UCSD-AML1 (cell line): ENCODE data around the gene IRGC.
"Not testable (repeated sequence)": the region's sequence is repeated elsewhere in the genome, so short reads cannot be mapped to it uniquely, and the experiment has no call there.

Source experiments
- DNase-seq: peaks from one replicate; lab custom pipeline; 2025; ENCODE audit not compliant: unreplicated experiment; lab: John Stamatoyannopoulos, UW

Gene IRGC

DNA sequence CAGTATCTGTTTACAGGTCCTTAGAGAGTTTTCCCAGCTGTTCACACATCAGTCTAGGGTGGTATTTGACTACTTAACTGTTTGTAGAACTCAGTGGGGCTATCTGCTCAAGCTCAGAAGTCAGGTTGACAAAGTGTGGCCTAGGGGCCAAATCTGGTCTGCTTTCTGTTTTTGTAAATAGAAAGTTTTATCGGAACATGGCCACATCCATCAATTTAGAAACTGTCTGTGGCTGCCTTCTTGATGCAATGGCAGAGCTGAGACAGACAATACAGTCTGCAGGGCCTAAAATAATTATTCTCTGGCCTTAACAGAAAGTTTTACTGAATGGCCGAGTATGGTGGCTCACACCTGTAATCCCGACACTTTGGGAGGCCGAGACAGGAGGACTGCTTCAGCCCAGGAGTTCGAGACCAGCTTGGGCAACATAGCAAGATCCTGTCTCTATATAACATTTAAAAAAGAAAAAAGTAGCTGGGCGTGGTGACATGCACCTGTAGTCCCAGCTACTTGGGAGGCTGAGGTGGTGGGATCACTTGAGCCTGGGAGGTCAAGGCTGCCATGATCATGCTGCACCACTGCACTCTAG lies 36.5 kb downstream of the IRGC start:
- DNase-seq, result no peak

GRCh38 chr19:43754253-43754502 lies 38.3 kb downstream of the IRGC start:
- DNase-seq, result no peak

DNA sequence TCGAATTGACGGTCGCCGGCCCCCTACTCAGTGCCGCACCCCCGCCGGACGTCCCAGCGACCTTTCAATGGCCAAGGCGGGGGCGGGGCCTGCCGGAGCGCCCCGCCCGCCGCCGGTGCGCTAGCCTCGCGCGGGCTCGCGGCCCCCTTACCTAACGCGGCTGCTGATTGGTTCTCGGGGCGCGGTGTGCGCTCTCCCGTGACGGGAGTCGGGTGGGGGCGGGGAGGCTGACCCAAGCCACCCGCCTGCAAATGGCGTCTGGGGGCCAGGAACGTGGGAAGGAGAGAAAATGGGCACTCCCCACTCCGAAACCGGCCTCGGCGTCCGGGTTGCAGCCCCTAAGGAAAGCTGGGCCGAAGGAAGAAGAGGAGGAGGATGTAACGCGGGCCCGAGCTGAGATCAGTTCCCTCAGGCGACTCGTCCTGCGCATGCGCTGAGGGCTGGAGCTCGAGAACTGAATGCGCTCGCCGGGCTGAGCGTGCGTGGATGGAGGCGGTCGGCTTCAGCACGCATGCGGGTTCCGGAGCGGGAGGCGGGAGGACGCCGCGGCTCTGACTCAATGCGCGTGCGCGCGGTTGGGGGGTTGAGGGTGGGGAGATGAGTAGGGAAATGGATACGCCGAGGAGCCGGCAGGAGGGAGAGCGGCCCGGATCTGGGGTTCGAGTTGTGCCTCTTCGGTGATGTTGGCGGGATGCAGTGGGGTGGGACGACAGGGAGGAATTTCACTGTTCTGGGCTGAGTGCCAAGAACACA lies 38.8 kb downstream of the IRGC start, which contains the start of gene SMG9:
SMG9 (minus strand) TSS at position 460 of the 753 bp plus-strand sequence. CDS start 4,221 bp downstream, outside the sequence.
- peak; percentile 98 for DNase-seq

- peak; percentile 83 for DNase-seq
Observed at GRCh38 chr19:43755256-43755801, 39.5 kb downstream of the IRGC start.

GRCh38 chr19:43759515-43759914 lies 43.6 kb downstream of the IRGC start:
- no peak for DNase-seq

DNA sequence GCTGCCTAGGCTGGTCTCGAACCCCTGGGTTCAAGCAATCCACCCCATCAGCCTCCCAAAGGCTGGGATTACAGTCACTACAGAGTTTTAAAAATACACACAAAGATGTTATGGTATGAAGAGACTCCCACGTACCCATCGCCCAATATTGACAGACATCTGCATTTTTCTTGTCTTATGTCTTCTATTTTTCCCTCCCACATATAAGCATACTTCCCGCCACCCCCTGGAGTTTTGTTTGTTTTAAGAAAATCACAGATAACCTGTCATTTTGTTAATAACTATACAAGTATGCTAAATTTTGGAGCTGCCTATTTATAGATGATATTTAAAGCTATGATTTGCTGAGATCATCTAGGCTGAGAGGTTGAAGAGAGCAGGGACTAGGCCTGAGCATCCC lies 45.1 kb downstream of the IRGC start:
- no peak for DNase-seq

DNA sequence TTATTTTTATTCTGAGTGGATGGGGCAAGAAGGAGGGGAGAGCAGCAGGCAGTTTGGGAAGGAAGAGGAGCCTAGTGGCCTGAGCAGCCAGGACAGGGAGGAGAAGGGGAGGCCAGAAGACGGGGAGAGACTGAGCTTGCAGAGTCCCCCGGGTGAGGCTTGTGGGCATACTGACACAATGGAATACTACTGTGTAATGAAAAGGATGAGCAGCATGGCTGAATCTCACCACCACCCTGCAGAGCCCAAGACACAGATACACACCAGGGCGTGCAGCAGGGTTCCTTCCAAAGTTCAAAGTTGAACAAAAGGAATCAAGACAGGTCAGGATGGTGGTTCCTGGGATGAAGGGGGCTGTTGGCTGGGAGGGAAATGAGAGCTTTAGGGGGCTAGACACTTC lies 46.9 kb downstream of the IRGC start:
- DNase-seq, result no peak

DNA sequence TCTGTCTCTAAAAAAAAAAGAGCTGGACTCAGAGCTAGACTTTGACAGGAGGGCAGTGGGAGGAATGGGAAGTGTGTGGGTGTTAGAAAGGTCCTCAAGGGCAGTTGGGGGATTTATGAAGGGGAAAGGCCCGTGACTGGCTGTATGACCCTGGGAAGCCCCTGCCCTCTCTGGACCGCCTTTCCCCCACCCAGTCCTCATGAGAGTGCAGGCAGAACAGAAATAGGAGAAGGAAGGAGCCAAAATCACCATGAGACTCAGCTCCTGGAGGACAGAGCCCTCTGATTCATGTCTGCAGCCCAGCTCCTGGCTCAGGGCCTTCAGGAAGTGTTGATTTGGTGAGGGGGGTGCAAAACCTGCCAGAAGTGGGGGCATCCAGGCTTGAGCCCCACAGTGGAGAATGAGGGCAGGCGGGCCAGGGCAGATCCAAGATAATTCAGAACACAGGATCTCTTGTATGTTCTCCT lies 47.6 kb downstream of the IRGC start:
- no peak for DNase-seq

- DNase-seq, result not testable (repeated sequence)
Observed at GRCh38 chr19:43764684-43765083, 48.8 kb downstream of the IRGC start.

- DNase-seq, result peak; percentile 73
Observed at GRCh38 chr19:43765109-43765876, 49.4 kb downstream of the IRGC start.

- no peak for DNase-seq
Observed at GRCh38 chr19:43766755-43767043, 50.8 kb downstream of the IRGC start.

GRCh38 chr19:43767316-43767715 lies 51.4 kb downstream of the IRGC start:
- DNase-seq, result no peak

- DNase-seq, result no peak
Observed at GRCh38 chr19:43767818-43768217, 51.9 kb downstream of the IRGC start.

DNA sequence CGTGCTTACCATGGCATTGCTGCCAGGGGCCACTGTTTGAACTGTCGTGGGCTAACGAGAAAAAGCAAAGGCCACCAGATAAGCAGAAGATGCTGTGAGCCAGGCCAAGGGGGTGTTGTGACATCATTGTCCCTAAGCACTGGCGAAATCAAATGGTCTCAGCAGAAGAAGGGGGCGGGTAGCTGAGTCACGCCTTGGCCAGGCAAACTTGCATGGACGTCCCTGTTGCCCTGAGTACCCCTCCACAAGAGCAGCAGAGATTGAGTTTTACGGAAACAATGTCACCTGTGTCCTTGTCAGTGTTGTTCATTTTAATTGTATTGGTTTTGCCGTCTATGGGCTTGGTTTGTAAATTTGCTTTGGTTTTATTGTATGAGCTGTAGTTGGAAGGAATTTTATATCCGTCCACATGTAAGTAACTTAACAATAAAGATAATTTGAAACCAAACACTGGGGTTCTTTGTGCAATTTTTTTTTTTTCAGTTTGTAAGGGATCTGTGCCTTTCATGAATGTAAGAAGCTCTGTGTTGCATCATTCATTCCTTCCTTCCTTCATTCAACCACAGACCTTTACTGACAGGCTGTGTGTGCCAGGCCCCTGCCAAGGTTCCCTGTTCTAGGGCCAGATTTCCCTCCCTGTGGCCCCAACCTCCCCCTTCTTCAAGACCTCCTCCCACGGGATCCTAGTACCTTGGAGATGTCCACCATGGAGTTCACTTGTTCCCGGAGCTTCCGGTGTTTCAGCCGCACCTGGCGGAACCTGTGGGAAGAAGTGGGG lies 52.6 kb downstream of the IRGC start:
- no peak for DNase-seq

DNA sequence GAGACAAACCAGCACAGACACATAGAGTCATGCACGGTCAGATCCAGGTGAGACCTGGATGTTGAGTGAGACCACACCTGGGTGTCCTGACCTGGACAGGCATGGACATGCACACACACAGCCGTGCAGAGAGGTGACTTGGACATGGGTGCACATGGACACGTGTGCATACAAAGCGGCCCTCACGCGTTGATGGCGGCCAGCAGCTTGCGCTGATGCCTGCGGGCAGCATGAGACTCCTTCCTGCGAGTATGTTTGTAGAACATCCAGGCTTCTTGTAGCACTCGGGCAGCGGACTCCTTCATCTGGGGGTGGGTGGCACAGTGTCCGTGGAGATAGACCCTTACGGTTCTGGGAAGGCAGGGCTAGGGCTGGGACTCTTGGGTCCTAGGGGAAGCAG lies 53.4 kb downstream of the IRGC start:
- no peak for DNase-seq
